HG02798 (cell line): ENCODE data around the gene LRP8.

Source experiments
- ATAC-seq: cut with Tn5 transposase; IDR thresholded peaks from one replicate; pipeline ENCODE4 v1.9.1; 2021; ENCODE audit warnings: mild to moderate bottlenecking; ENCODE audit not compliant: unreplicated experiment, poor library complexity

Gene LRP8

DNA sequence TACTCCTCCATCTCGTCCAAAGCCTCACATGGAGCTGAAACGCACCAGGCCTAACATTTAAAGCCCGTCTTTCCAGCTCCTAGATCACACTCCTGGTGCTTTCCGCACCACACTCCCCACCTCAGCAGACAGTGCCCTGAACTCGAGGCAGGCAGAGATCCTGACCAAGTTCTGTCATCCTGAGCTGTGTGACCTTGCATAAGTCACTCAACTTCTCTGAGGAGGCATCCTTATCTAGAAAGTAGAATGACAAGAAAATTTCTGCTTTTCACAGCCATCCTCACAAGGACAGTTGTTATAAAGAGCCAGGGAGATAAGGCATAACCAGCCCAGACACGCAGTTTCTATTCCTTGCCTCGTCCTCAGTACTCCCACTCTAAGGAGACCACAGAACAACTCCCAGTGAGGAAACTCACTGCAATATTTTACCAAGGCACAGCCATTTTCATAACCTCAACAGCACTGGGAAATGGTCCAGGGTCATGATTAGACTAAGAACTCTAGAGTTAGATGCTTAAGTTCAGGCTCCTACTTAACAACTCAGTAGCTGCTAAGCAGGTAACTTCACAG is 3.1 kb downstream of the LRP8 start:
- ATAC-seq, result no peak

DNA sequence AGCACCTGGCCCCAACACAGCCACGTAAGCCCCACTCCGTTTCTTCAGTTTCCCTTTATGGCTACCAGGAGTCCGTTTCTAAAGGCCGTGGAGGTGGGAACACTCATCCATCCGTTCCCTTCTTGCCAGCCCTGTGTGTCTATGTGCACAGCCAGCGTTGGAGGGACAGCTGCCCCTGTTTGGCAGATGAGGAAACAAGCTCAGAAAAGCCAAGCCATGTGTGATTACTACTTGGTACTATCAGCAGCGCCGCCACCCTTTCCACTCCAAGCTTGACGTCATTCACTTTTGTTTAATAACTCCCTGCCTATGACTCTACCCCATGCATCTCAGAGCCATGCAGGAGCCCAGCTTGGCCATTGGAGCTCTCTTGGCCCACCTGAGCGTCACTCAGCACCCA is 3.5 kb downstream of the LRP8 start:
- no peak for ATAC-seq

DNA sequence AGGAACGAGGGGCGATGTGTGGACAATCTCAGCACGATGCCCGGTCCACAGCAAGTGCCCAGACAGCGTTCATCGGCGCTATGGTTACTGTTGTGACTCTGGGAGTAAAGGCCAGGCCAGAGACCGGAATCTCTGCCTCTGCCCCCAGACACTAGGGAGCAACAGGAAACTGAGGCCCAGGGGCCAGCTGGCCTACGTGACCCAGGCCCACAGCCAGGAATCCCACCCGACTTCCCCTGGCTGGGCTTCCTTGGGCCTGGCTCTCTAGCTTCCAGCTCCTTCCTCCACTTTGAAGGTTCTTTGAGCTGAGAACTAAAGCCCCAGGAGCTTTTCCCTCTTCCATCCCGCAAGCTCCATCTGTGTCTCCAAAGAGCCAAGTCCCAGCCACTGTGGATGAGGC is 4.6 kb downstream of the LRP8 start:
- no peak for ATAC-seq

DNA sequence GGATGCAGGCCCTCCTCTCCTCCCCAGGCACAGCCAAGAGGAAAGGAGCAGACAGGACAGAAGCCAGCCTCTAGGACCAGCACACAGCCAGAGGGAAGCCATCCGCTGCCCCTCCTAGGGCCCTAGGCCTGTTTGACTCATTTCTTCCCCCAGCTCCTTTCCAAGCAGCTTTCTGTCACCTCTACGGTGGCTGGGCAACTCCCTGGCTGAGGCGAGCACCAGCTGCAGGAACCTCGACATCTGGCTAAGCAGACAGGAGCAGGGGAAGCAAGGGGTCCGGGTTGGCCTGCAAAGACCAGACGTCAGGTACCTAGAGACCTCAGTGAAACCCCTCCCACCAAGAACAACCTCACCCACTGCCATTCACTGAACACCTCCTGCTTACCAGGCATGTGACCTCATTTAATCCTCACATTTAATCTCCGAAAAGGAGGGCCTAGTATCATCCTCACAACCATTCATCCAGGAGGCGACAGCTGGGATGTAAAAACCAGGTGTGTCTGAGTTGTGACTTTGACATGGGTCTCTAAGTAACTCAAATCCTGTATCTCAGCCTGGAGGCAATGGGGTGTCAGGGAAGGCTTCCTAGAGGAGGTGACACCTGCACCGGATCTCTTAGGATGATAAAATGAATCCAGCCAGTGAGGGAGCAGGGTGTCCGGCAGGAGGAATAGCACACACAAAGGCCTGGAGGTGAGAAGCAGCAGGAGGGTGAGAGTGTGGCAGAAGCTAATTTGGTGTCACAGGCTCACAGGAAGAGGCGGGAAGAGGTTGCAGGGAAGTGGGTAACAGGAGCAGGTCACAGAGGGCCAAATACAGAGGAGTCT is 5.9 kb downstream of the LRP8 start:
- no peak for ATAC-seq

DNA sequence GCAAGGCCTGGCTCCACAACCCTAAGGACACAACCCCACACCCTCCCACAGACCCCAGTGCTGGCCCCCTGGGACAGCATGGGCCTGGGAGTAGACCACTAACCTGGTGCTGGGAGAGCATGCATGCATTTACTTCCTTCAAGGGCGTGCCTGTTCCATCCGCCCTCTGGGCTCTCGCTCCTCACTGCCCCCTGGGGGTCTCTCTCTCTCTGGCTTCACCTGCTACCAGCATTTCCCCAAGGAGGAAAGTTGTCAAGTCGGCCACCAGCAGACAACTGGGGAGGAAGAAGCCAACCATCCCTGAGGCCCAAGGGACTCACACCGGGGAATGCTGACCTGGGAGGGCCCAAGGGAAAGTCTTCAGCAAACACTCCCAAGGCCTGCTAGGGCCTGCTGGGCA is 6.5 kb downstream of the LRP8 start:
- no peak for ATAC-seq

DNA sequence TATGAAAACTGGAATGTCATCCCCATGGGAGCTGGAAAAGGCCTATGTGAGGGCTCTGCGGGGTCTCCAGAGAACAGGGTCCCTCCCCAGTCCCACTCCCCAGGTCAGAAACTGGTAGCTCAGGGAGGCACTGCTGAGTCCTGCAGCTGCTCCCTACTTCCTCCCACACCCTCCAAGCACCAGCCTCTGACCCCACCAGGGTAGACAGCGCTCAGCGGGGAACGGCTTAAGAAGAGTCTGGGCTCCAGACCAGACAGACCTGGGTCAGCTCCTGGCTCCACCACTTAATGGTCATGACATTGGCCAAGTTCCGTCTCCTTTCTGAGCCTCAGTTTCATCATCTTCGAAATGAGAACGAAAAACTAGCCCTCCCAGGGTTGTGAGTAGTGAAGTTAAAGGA is 7.2 kb downstream of the LRP8 start:
- ATAC-seq, result no peak

DNA sequence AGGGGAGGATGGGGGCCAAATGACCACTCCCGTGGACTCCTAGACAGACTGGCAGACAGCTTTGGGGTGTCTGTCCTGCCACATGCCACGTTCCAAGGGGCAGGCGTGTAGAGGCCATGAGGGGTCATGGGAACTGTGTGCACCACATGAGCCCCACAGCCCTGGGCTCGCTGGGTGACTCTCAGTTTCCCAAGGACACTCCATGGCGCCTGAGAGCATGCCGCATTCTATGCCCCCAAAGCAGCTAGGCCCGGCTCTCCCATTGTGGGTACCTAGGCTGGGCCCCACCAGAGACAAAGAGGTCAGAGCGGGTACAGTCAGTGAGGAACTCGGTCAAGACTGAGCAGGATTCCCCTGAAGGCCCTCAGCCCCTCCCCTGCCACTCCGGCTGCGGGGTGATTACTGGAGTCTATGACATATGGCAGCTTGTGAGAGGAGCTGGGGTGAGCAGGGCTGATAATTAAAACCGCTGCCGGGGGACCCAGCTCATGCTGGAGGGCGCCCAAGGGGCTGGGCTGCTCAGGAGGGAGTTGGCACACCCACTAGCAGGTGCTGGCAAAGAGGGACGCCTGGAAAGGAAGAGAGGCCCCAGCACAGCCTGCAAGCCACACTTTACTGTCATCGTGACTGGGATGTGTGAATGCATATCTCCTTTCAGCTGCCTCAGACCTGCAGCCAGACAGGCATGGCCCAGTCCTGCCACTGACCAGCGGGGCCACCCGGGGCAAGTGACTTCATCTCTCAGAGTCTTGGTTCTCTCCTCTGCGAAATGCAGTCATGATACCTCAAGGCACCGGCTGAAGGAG is 8.4 kb downstream of the LRP8 start:
- ATAC-seq, result no peak

DNA sequence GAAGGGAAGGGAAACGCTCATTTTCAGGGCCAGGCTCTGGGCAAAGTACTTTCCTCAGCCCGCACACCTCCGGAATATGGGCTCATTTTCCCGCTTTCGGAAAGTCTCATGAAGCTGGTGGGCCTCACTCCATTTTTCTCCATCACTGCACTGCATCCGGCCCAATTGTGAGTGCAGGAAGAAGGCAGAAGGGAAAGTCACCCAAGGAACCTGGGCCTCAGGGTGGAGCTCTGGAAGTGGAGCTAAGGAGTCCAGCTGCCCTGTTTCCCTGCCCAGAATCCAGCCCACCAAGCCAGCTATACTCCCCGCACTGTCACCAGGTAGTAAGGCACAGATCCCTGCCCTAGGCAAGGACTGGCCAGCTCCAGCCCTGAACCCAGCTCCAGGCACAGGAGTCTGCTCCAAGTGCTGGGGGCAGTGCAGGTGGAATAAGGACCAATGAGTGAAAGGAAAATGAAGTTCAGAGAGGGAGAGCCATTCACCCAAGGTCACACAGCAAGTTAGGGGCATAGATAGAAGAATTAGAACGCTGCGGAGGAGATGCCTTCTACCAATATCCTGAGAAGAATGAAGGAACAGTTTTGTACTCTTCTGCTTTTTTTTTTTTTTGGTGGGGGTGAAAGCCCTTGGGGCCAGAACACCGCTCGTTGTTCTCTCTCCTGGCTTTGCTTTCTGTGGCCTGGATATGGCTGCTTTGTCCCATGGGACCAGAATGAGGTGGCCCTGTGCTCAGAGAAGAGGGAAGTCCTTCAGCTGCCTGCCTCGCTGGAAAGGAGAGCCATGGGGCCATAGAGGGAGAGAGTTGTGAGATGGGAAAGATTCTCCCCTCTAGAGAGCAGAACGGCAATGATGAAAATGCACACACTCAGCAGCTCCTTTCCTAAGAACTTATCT is 10.0 kb downstream of the LRP8 start:
- no peak for ATAC-seq

DNA sequence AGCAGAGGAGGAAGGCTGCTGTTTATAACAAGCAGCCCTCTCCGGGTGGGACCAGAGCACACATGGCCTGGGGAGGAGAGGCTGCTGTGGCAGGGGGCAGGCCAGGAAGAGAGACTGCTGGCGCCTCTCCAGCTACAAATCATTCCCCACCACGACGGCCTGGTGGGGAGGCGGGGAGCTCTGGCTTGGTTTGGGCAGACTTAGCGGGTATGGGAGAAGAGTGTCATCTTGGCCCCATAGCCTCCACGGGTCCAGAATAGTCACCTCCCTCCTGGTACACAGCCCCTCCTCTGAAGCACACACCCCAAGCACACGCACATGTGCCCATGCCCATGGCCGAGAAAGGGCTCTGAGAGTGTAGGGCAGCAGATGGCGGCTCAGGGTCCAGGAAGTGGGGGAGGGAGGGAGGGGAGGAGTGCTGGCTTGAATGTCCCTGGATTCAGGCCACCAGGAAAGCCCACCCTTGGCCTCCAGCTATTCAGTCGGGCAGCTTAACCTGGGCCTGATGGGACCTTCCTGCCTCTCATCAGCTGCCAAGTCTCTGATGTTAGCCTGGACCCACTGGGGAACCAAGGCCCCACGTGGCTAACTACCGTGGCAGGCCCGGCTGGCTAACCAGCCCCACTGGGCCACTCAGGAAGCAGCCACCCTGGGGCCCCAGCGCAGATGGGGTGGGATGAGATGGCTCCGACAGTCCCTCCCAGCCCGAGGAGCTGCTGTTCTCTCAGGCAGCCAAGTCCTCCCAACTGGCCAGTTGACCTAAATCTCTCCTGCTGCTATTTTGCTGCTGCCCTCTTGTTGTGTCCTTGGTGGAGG is 10.9 kb downstream of the LRP8 start:
- no peak for ATAC-seq

DNA sequence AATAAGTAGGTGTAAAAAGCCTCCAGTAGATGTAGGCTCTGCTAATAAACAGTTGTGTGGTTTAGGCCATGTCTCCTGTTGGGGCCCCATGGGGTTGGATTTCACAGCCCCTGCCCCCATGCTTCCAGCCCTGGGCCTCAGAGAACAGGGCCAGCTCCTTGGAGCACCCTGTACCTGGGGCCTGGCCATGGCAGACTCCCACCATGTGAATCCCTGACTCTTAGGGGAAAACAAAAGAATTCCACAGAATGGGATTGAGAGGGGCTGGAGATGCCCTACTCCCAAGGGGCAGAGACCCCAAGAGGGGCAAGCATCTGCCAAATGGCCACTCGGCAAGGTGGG is 11.5 kb downstream of the LRP8 start:
- ATAC-seq, result no peak

DNA sequence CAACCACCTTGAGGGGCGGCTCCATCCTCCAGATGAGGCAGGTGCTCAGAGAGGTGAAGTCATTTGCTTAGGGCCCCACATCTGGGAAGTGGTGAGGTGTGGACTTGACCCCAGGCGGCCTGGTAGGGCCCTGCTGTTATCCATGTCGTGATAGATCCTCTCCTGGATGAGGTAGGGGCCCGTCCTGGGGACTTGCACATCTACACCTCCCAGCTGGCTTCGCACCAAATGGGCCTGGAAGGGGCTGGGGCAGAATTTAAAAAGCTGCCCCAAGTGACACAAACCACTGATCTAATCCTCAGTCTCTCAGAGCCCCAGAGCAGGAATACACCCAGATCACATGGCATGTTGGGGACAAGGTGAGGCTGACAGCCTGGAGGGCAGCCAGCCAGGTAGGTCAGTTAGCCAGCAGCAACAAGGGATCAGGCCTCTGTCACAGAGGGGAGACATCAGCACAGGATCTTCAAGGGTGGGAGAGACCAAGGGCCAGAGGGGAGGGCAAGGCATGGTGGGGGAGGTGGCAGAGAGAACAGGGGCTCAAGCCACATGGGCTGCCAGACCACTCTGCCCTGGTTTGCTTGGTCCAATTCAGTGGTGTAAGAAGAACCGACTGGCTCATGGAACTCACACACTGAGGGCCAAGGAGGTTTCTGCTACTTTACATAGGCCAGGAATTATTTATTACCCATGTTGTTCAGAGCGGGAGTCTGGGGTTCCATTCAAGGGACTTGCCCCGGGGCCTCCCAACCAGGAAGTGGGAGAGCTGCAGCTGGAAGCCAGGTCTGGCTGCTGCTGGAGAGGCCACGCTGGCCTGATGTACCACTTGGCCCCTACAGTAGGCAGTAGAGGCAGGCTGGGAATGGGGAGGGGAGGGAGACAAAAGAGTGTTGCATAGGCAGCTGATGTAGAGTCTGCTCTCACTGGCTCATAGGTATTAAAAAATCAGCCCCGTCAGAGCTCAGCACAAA is 12.1 kb downstream of the LRP8 start:
- no peak for ATAC-seq

DNA sequence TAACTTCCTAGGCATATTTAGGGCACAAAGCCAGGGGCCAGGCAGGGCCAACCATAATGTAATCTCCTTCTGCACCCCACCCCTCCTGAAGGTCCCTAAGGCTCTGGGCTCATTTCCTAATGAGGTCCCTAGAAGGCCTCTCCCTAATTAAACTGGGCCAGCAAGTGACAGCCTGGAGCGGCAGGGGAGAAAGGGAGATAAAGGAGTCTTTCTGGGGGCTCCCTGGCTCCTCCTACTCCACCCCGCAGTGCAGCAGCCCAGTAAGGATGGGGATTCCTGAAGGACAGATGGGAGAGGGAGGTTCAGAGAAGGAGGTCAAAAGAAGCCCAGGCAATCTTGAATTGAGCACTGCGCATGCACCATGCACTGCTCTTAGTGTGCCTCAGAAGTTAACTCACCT is 12.8 kb downstream of the LRP8 start:
- no peak for ATAC-seq

DNA sequence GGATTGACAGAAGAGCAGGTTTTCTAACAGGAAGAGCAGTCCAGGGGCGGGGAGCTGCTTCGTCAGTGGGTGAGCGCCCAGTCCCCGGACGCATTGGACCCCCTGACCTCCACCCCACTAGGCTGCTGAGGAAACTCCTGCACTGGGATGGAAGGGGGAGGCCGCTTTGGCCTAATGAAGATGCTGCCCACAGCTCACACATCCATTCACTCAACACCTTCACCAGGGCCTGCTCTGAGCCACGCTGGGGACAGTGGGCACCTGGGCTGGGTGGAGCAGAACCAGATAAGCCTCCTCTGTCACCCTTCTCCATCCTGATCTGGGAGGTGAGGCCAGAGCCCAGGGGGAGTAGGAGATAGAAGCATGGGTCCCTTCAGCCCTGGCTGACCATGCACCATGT is 13.3 kb downstream of the LRP8 start:
- no peak for ATAC-seq

DNA sequence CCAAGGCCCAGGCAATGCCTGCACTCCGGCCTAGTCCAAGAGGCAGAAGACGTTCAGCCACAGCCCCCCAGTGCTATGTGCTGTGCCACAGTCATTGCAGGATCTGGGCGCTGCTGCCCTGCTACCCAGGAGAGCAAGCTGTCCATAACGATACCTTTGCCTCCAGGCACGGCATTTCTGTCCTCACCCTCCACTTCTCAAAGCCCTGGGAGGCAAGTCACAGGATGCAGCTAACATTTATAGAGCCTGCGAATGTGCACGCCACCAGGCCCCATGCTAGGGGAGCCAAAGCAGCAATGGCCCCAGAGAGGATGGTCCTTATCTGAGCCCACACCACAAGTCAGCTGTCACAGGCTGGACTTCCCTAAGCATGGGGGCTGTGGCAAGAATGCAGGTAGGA is 13.8 kb downstream of the LRP8 start:
- no peak for ATAC-seq

DNA sequence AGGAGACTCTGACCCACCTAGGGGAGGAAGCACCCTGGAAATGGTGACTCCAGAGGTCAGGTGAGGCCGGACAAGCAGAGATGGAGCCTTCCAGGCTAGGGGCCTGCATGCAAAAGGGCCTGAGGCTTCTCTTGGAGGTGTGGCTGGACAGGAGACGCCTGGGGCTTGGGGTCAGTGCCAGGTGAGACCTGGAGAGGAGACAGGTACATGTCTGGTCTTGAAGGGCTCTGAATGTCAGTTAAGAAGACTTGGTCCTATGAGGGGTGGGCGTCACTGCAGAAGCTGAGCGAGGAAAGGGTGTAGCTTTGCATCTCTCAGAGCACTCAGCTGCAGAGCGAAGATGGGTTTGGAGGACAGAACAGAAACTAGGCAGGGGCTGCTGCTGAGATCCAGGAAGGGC is 14.3 kb downstream of the LRP8 start:
- no peak for ATAC-seq

DNA sequence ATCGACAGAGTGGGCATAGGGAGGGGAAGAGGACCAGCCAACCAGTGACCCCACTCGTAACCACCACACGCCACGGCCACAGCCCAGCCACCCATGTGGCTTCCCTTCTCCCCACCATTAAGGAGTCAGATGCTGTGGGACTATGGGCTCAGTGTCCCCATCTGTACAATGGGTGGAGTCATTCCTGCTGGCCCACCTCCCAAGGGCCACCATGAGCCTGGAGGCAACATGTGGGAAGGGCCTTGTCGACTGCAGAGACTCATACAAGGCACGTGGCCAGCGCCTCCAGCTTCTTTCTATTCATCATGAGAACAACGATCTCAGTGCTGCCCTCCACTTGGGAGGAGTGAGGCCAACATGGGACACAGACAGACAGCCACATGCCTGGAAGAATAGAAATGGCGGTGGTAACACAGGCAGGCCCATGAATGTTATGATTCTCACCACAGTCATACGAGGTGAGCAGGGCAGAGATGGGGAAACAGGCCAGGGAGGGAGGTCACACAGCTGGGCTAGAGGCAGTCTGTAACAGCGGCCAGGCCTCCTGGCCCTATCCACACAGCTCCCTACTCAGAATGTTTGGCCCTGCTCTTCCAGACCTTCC is 16.1 kb downstream of the LRP8 start:
- ATAC-seq, result no peak

DNA sequence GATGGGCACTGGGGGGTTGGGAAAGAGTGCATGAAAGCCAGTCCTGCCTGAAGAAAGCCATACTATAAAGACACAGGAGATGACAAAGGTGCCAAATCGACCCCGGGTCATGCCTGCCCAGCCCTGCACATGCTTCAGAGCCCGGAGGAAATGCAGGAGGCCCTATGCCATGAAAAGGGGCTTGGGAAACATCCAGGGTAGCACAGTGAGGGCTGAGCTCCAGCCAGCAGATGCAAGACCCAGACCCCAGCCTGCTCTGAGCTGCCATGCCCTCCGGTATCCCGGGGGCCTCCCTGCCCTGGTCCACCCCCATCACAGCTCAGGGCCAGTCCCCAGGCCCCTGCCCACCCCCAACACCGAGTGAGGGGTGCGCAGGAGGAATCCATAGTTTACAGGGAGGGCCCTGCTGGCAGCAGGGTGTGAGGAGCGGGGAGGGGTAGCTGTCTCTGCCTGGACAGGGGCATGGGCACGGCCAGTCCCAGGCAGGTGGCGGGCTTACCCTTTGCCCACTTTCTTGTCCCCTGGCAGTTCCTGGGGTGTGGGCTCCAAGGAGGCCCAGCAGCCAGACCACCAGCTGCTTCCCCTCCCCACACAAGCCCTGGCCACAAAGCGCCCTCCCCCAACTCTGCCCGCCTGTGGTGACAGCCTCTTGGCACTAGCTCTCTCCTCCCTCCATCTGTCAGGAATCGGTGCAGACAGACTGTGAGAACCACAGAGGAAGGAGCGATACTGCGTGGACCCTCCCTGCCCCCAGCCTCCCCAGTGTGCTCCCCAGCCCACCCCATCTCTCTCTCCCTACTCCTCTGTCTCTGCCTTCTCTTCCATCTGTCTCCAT is 16.8 kb downstream of the LRP8 start:
- no peak for ATAC-seq
